Activated CD4-positive, alpha-beta T cell treated with anti-CD3 and anti-CD28 coated beads, Interleukin-2, amount 10 ng/mL, durations not matched to agents 24 days and 14 days (primary cell): ENCODE measurements around the gene FAM184B. TPM values are rescaled to one million over a fixed set of nuclear protein-coding genes. Genes with fewer than 3 reads are reported as not detected.
"Not testable (repeated sequence)": the region's sequence is repeated elsewhere in the genome, so short reads cannot be mapped to it uniquely, and the experiment has no call there.

Experiments used
- DNase-seq: peaks from one replicate; pipeline ENCODE4 v3.0.0; 2022
- H3K27ac Mint-ChIP-seq: one replicate; pipeline ENCODE4 v1.8.0; 2022; ENCODE audit warnings: mild to moderate bottlenecking, mixed read lengths
- H3K27me3 Mint-ChIP-seq: one replicate; pipeline ENCODE4 v1.8.0; 2022; ENCODE audit warnings: mixed read lengths
- H3K36me3 Mint-ChIP-seq: one replicate; pipeline ENCODE4 v1.8.0; 2022; ENCODE audit warnings: low read depth, mild to moderate bottlenecking, mixed read lengths
- H3K4me1 Mint-ChIP-seq: one replicate; pipeline ENCODE4 v1.8.0; 2021; ENCODE audit warnings: mixed read lengths
- H3K4me3 Mint-ChIP-seq: one replicate; pipeline ENCODE4 v1.8.0; 2022; ENCODE audit warnings: mild to moderate bottlenecking, moderate library complexity, mixed read lengths
- H3K9me3 Mint-ChIP-seq: one replicate; pipeline ENCODE4 v1.8.0; 2021; ENCODE audit warnings: mixed read lengths
- intact Hi-C: fragments of 100-400 bp; cut with micrococcal nuclease; formaldehyde crosslinking; loops from one replicate; pipeline ENCODE4 v1.15.1; 2023
- total RNA-seq: library from RNA; stranded (reverse); gene quantifications from 2 replicates; pipeline ENCODE4 v1.2.3, GENCODE V29; 2022

FAM184B gene
- total RNA-seq, 1 donor from 2014 or later = not detected

GRCh38 chr4:17721496-17722355 is 59.7 kb downstream of the FAM184B start:
- H3K36me3 Mint-ChIP-seq = no peaks in the 10 kb centered on the region
- H3K4me1 Mint-ChIP-seq = no peaks in the 10 kb centered on the region
- intact Hi-C loops = no loop called here

GRCh38 chr4:17719106-17719505 is 62.3 kb downstream of the FAM184B start:
- Mint-ChIP-seq H3K36me3 (no peaks in the 10 kb centered on the region), H3K4me3 (no peak overlapping the region), H3K4me1 (no peaks in the 10 kb centered on the region), H3K27ac (no peak overlapping the region), H3K27me3 (peaks cover 1% of the 10 kb centered on the region), H3K9me3 (no peaks in the 10 kb centered on the region)
- DNase-seq = no peak
- intact Hi-C loops = no loop called here

More at GRCh38 chr4:17721496-17722355, 59.7 kb downstream of the FAM184B start:
- Mint-ChIP-seq H3K27me3 (no peaks in the 10 kb centered on the region), H3K4me3 (no peak overlapping the region), H3K27ac (no peak overlapping the region), H3K9me3 (no peaks in the 10 kb centered on the region)
- DNase-seq = no peak

GRCh38 chr4:17718471-17718870 is 63.0 kb downstream of the FAM184B start:
- Mint-ChIP-seq H3K4me1 (no peaks in the 10 kb centered on the region), H3K27me3 (peaks cover 1% of the 10 kb centered on the region), H3K36me3 (no peaks in the 10 kb centered on the region), H3K9me3 (no peaks in the 10 kb centered on the region), H3K27ac (no peak overlapping the region), H3K4me3 (no peak overlapping the region)
- DNase-seq = no peak
- intact Hi-C loops = no loop called here

- Mint-ChIP-seq H3K27ac (no peak overlapping the region), H3K36me3 (no peaks in the 10 kb centered on the region), H3K9me3 (no peaks in the 10 kb centered on the region), H3K4me1 (no peaks in the 10 kb centered on the region), H3K27me3 (peaks cover 1% of the 10 kb centered on the region), H3K4me3 (no peak overlapping the region)
- DNase-seq = no peak
- intact Hi-C loops = no loop called here
Observed at GRCh38 chr4:17717301-17717700, 64.1 kb downstream of the FAM184B start.

- Mint-ChIP-seq H3K27ac (no peak overlapping the region), H3K27me3 (peaks cover 1% of the 10 kb centered on the region), H3K9me3 (no peaks in the 10 kb centered on the region), H3K4me3 (no peak overlapping the region), H3K4me1 (no peaks in the 10 kb centered on the region), H3K36me3 (no peaks in the 10 kb centered on the region)
- intact Hi-C loops = no loop called here
- no peak for DNase-seq
Observed at GRCh38 chr4:17715511-17715910, 65.9 kb downstream of the FAM184B start.

GRCh38 chr4:17713779-17714178 is 67.6 kb downstream of the FAM184B start:
- no peaks in the 10 kb centered on the region for H3K9me3 Mint-ChIP-seq
- peaks cover 1% of the 10 kb centered on the region for H3K27me3 Mint-ChIP-seq
- intact Hi-C loops = no loop called here
- H3K36me3 Mint-ChIP-seq = no peaks in the 10 kb centered on the region
- H3K4me1 Mint-ChIP-seq = no peaks in the 10 kb centered on the region
- H3K4me3 Mint-ChIP-seq = no peak overlapping the region
- no peak for DNase-seq
- H3K27ac Mint-ChIP-seq = no peak overlapping the region

GRCh38 chr4:17712166-17712565 is 69.3 kb downstream of the FAM184B start:
- Mint-ChIP-seq H3K27ac (no peak overlapping the region), H3K27me3 (peaks cover 1% of the 10 kb centered on the region), H3K4me1 (no peaks in the 10 kb centered on the region), H3K36me3 (no peaks in the 10 kb centered on the region), H3K9me3 (no peaks in the 10 kb centered on the region), H3K4me3 (no peak overlapping the region)
- intact Hi-C loops = no loop called here
- no peak for DNase-seq

GRCh38 chr4:17711206-17711605 is 70.2 kb downstream of the FAM184B start:
- H3K36me3 Mint-ChIP-seq, H3K27me3 Mint-ChIP-seq, H3K9me3 Mint-ChIP-seq, H3K4me1 Mint-ChIP-seq, intact Hi-C loops, H3K27ac Mint-ChIP-seq, DNase-seq, H3K4me3 Mint-ChIP-seq: not testable (repeated sequence)

GRCh38 chr4:17709763-17710068 is 71.7 kb downstream of the FAM184B start:
- Mint-ChIP-seq H3K4me3 (no peak overlapping the region), H3K36me3 (no peaks in the 10 kb centered on the region), H3K9me3 (no peaks in the 10 kb centered on the region), H3K4me1 (no peaks in the 10 kb centered on the region), H3K27ac (no peak overlapping the region), H3K27me3 (no peaks in the 10 kb centered on the region)
- intact Hi-C loops = no loop called here
- DNase-seq = no peak

GRCh38 chr4:17708992-17709762 is 72.2 kb downstream of the FAM184B start:
- no peak overlapping the region for H3K27ac Mint-ChIP-seq
- DNase-seq = no peak
- H3K27me3 Mint-ChIP-seq = no peaks in the 10 kb centered on the region
- no peak overlapping the region for H3K4me3 Mint-ChIP-seq
- intact Hi-C loops = no loop called here
- no peaks in the 10 kb centered on the region for H3K36me3 Mint-ChIP-seq
- H3K4me1 Mint-ChIP-seq = no peaks in the 10 kb centered on the region
- H3K9me3 Mint-ChIP-seq = no peaks in the 10 kb centered on the region

GRCh38 chr4:17707671-17708070 is 73.8 kb downstream of the FAM184B start:
- Mint-ChIP-seq H3K4me1 (no peaks in the 10 kb centered on the region), H3K27ac (no peak overlapping the region), H3K4me3 (no peak overlapping the region), H3K36me3 (no peaks in the 10 kb centered on the region), H3K9me3 (no peaks in the 10 kb centered on the region), H3K27me3 (no peaks in the 10 kb centered on the region)
- intact Hi-C loops = no loop called here
- DNase-seq = no peak

GRCh38 chr4:17705107-17705506 is 76.3 kb downstream of the FAM184B start:
- H3K27ac Mint-ChIP-seq = no peak overlapping the region
- peaks cover 4% of the 10 kb centered on the region for H3K27me3 Mint-ChIP-seq
- no peak for DNase-seq
- H3K4me3 Mint-ChIP-seq = no peak overlapping the region
- intact Hi-C loops = no loop called here
- H3K36me3 Mint-ChIP-seq = no peaks in the 10 kb centered on the region
- H3K4me1 Mint-ChIP-seq = no peaks in the 10 kb centered on the region
- H3K9me3 Mint-ChIP-seq = no peaks in the 10 kb centered on the region

GRCh38 chr4:17704020-17704650 is 77.3 kb downstream of the FAM184B start:
- no peaks in the 10 kb centered on the region for H3K9me3 Mint-ChIP-seq
- H3K36me3 Mint-ChIP-seq = no peaks in the 10 kb centered on the region
- DNase-seq = no peak
- H3K4me1 Mint-ChIP-seq = no peaks in the 10 kb centered on the region
- intact Hi-C loops = no loop called here
- H3K27me3 Mint-ChIP-seq = peaks cover 4% of the 10 kb centered on the region
- H3K27ac Mint-ChIP-seq = no peak overlapping the region
- H3K4me3 Mint-ChIP-seq = no peak overlapping the region

GRCh38 chr4:17702641-17703040 is 78.8 kb downstream of the FAM184B start:
- Mint-ChIP-seq H3K36me3 (no peaks in the 10 kb centered on the region), H3K27me3 (peaks cover 6% of the 10 kb centered on the region), H3K4me1 (no peaks in the 10 kb centered on the region), H3K4me3 (no peak overlapping the region), H3K9me3 (no peaks in the 10 kb centered on the region), H3K27ac (no peak overlapping the region)
- no peak for DNase-seq
- intact Hi-C loops = no loop called here
